Activated CD8-positive, alpha-beta T cell treated with anti-CD3 and anti-CD28 coated beads for 36 hours (primary cell): ENCODE data around the gene VPS13D. TPM values are rescaled to one million over a fixed set of nuclear protein-coding genes. Genes with fewer than 3 reads are reported as not detected.
A peak's percentile ranks its signal among the peaks of the same experiment; 100 is the strongest.
"Not testable (repeated sequence)": the region's sequence is repeated elsewhere in the genome, so short reads cannot be mapped to it uniquely, and the experiment has no call there.

Source experiments
- ATAC-seq: fragments of 200-7000 bp; cut with Tn5 transposase; one replicate; pipeline ENCODE4 v1.10.0; 2021; ENCODE audit warnings: mild to moderate bottlenecking, moderate library complexity
- CTCF ChIA-PET: fragments of 350-600 bp; sonication (Branson Sonifier 250); formaldehyde crosslinking; loops from one replicate; lab custom pipeline; 2021; ENCODE audit warnings: antibody characterized with exemption; lab: Charles Lee
- POLR2A ChIA-PET: fragments of 350-600 bp; sonication (Branson Sonifier 250); formaldehyde crosslinking; loops from one replicate; lab custom pipeline; 2021; ENCODE audit warnings: antibody characterized with exemption; lab: Charles Lee
- DNase-seq: peaks from one replicate; pipeline ENCODE4 v3.0.0-alpha.2; 2020
- H3K27ac Mint-ChIP-seq: one replicate; pipeline ENCODE4 v1.8.0; 2021; ENCODE audit warnings: mild to moderate bottlenecking, mixed read lengths
- H3K27me3 Mint-ChIP-seq: one replicate; pipeline ENCODE4 v1.8.0; 2021; ENCODE audit warnings: mixed read lengths
- H3K36me3 Mint-ChIP-seq: one replicate; pipeline ENCODE4 v1.8.0; 2021; ENCODE audit warnings: low read depth, mixed read lengths
- H3K4me1 Mint-ChIP-seq: one replicate; pipeline ENCODE4 v1.8.0; 2021; ENCODE audit warnings: low read depth, mixed read lengths
- H3K4me3 Mint-ChIP-seq: one replicate; pipeline ENCODE4 v1.8.0; 2021; ENCODE audit warnings: mild to moderate bottlenecking, moderate library complexity, mixed read lengths
- H3K9me3 Mint-ChIP-seq: one replicate; pipeline ENCODE4 v1.8.0; 2021; ENCODE audit warnings: mixed read lengths
- CTCF ChIP-seq: fragments of 200-600 bp; IDR thresholded peaks from one replicate; pipeline ENCODE4 v1.8.0; 2022; ENCODE audit warnings: antibody characterized with exemption, mild to moderate bottlenecking
- intact Hi-C: fragments of 100-400 bp; cut with micrococcal nuclease; formaldehyde crosslinking; loops from one replicate; pipeline ENCODE4 v1.10.0; 2022
- total RNA-seq, 2 experiments: library from RNA; stranded (reverse); gene quantifications; one replicate each; pipeline ENCODE4 v1.2.3, GENCODE V29; 2021

The VPS13D gene
- total RNA-seq, 2 experiments from 2014 or later = 28.1 to 30.7 TPM

GRCh38 chr1:12316331-12316730 is 86.5 kb downstream of the VPS13D start:
- TF ChIP-seq CTCF = no peak
- Mint-ChIP-seq H3K9me3 (no peaks in the 10 kb centered on the region), H3K36me3 (peaks cover 22% of the 10 kb centered on the region), H3K4me1 (peaks cover 2% of the 10 kb centered on the region), H3K27me3 (no peaks in the 10 kb centered on the region), H3K27ac (peak overlapping the region; percentile 12), H3K4me3 (no peak overlapping the region)
- intact Hi-C loops = loop anchor here (10.0 kb wide), 2 partner anchors 308 to 338 kb away; no protein-coding TSS in a partner anchor
- DNase-seq (no peak), ATAC-seq (no peak)
- ChIA-PET POLR2A (no interaction called here), CTCF (interaction anchor here (1.9 kb wide), 1 partner anchor 342 kb away, joined by 6 read pairs; no protein-coding TSS in a partner anchor)

- ChIA-PET CTCF (interaction anchor here (0.8 to 2.6 kb wide), 3 partner anchors 14 to 338 kb away, joined by 3 to 16 read pairs (median 4); no protein-coding TSS in a partner anchor), POLR2A (no interaction called here)
- Mint-ChIP-seq H3K4me3 (no peak overlapping the region), H3K27me3 (no peaks in the 10 kb centered on the region), H3K4me1 (peaks cover 2% of the 10 kb centered on the region), H3K9me3 (no peaks in the 10 kb centered on the region), H3K27ac (no peak overlapping the region), H3K36me3 (peaks cover 30% of the 10 kb centered on the region)
- no peak for TF ChIP-seq CTCF
- intact Hi-C loops = no loop called here
- DNase-seq (no peak), ATAC-seq (no peak)
These were observed 90.7 kb downstream of the VPS13D start for GRCh38 chr1:12320486-12320885.

- Mint-ChIP-seq H3K9me3 (no peaks in the 10 kb centered on the region), H3K27me3 (no peaks in the 10 kb centered on the region), H3K4me1 (peaks cover 11% of the 10 kb centered on the region), H3K36me3 (peaks cover 31% of the 10 kb centered on the region), H3K27ac (no peak overlapping the region), H3K4me3 (no peak overlapping the region)
- CTCF ChIA-PET = no interaction called here
- ATAC-seq = no peak
- intact Hi-C loops = no loop called here
- TF ChIP-seq CTCF = no peak
- POLR2A ChIA-PET = interaction anchor here (1.0 kb wide), 1 partner anchor 12 kb away, joined by 3 read pairs; no protein-coding TSS in a partner anchor
- DNase-seq = no peak
These were observed 94.6 kb downstream of the VPS13D start for GRCh38 chr1:12324423-12324822.

- H3K27me3 Mint-ChIP-seq = not testable (repeated sequence)
These were observed 95.1 kb downstream of the VPS13D start for GRCh38 chr1:12324973-12325372.

GRCh38 chr1:12326986-12327385 is 97.2 kb downstream of the VPS13D start:
- H3K27ac Mint-ChIP-seq = no peak overlapping the region
- DNase-seq = no peak
- intact Hi-C loops = no loop called here
- no peak for TF ChIP-seq CTCF
- POLR2A ChIA-PET = no interaction called here
- H3K27me3 Mint-ChIP-seq = no peaks in the 10 kb centered on the region
- peaks cover 32% of the 10 kb centered on the region for H3K36me3 Mint-ChIP-seq
- CTCF ChIA-PET = interaction anchor here (1.2 kb wide), 1 partner anchor 332 kb away, joined by 4 read pairs; no protein-coding TSS in a partner anchor
- no peaks in the 10 kb centered on the region for H3K9me3 Mint-ChIP-seq
- peaks cover 9% of the 10 kb centered on the region for H3K4me1 Mint-ChIP-seq
- ATAC-seq = no peak
- no peak overlapping the region for H3K4me3 Mint-ChIP-seq

More at GRCh38 chr1:12324973-12325372, 95.1 kb downstream of the VPS13D start:
- Mint-ChIP-seq H3K36me3 (peaks cover 28% of the 10 kb centered on the region), H3K4me1 (peaks cover 11% of the 10 kb centered on the region)
- H3K27ac Mint-ChIP-seq, H3K4me3 Mint-ChIP-seq, intact Hi-C loops, CTCF ChIA-PET, H3K9me3 Mint-ChIP-seq, DNase-seq, ATAC-seq: not testable (repeated sequence)
- POLR2A ChIA-PET = interaction anchor here (1.0 kb wide), 1 partner anchor 11 kb away, joined by 3 read pairs; no protein-coding TSS in a partner anchor
